Activated CD4-positive, alpha-beta T cell treated with anti-CD3 and anti-CD28 coated beads, Interleukin-2, amount 50 U/mL, for 16 hours (primary cell): ENCODE results near the gene ZNF853.
"Not testable (repeated sequence)": the region's sequence is repeated elsewhere in the genome, so short reads cannot be mapped to it uniquely, and the experiment has no call there.

Source experiments
- DNase-seq: peaks from one replicate; pipeline ENCODE4 v3.0.0-alpha.2; 2020

ZNF853 gene

GRCh38 chr7:6606866-6607583 is 8.4 kb upstream of the ZNF853 start:
- no peak for DNase-seq

DNA sequence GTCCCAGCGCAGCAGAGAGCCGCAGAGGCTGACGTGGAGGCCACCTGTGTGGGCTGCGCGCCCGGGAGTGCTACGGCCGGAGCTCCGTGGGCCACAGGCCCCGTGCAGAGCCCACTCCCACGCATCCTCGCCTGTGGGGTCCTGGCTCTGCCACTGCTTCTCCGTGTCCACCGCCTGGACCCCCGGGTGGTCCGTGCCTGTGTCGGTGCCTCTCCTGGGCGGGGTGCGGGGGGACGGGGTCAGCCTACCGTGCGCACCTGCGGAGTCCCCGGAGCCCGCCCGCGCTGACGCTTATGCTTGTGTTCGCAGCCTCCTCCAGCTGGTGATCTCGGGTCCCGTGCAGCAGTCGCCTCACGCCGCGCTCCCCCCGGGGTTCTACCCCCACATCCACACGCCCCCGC is 7.8 kb upstream of the ZNF853 start:
- no peak for DNase-seq

DNA sequence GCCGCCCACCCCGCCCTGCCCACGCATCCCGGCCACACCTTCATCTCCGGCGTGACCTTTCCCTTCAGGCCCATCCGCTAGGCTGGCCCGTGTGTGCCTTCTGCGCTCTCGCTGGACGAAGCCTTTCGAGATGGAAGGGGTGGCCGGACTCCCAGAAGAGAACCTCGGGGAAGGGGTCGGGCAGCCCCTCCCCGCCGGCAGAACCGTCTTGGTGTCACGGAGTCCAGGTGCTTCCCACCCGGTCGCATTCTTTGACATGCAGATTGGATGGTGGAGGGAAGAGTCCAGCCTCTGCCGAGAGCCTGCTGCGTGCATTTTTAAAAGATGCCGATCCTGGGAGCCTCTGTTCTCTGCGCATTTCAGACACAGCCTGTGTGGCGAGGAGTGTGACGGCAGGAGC is 7.3 kb upstream of the ZNF853 start:
- no peak for DNase-seq

DNA sequence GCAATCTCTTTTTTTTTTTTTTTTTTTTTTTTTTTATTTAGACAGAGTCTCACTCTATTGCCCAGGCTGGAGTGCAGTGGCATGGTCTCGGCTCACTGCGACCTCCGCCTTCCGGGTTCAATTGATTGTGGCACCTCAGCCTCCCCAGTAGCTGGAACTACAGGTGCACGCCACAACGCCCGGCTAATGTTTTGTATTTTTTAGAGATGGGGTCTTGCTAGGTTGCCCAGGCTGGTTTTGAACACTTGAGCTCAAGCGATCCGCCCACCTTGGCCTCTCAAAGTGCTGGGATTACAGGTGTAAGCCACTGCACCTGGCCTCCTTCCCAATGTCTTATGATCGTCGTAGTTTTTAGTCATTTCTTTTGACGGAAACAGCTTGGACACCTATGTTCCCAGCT is 6.6 kb upstream of the ZNF853 start:
- DNase-seq = no peak

DNA sequence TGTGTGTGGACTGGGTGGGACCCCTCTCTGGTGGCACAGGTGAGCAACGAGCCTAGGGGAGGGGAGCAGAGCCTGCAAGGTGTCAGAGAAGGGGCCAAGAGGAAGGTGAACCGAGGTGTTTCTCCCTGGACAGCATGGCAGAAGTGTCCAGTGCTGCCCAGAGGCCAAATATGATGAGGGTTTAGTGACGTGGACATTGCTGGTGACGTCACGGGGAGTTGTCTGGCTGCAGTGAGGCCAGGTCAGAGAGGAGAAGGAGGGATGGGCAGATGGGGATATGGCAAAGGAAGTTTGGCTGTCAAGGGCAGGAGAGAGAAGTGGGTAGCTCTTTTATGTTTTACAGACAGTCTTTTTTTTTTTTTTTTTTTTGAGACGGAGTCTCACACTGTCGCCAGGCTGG is 2.6 kb upstream of the ZNF853 start:
- no peak for DNase-seq

- no peak for DNase-seq
These were observed 1.7 kb upstream of the ZNF853 start for GRCh38 chr7:6613706-6614105.

- no peak for DNase-seq
These were observed 529 bp downstream of the ZNF853 start for GRCh38 chr7:6615723-6616555.

GRCh38 chr7:6616854-6617643 is 1.6 kb downstream of the ZNF853 start:
- DNase-seq = no peak

- DNase-seq = no peak
These were observed 3.2 kb downstream of the ZNF853 start for GRCh38 chr7:6618621-6619020.

DNA sequence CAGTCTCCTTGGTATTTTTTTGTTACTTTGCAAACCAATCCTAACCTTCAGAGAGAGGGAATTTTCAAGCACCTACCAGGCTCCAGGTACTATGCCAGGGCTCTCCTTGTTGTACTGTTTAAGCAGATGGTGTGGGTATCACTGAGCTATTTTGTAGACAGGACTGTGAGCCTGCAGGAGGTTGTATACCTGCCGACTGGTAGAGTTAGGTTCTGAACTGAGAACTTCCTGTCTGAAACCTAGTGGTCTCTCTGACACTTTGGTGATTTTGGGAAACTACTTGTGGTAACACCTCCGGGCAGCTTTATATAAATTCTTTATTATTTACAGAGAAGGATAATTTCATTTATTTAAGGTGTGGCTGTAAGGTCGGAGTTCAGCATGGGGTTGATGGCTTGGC is 4.6 kb downstream of the ZNF853 start:
- peak; percentile 6 for DNase-seq

GRCh38 chr7:6621195-6622133 is 6.1 kb downstream of the ZNF853 start:
- no peak for DNase-seq

DNA sequence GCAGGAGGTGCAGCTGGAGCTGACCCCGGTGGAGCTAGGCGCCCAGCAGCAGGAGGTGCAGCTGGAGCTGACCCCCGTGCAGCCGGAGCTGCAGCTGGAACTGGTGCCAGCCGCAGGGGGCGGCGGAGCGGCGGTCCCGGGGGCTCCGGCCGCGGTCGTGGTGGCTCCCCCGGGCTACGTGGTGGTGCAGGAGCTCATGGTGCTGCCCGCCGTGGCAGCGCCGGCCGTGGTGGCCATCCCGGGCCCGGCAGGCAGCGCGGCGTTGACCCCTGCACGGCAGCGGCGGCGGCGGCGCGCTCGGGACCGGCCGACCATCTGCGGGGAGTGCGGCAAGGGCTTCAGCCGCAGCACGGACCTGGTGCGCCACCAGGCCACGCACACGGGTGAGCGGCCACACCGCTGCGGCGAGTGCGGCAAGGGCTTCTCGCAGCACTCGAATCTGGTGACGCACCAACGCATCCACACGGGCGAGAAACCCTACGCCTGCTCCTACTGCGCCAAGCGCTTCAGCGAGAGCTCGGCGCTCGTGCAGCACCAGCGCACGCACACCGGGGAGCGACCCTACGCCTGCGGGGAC is 6.8 kb downstream of the ZNF853 start:
- no peak for DNase-seq

- DNase-seq = no peak
These were observed 8.3 kb downstream of the ZNF853 start for GRCh38 chr7:6623589-6624245.

GRCh38 chr7:6624246-6624611 is 8.8 kb downstream of the ZNF853 start:
- DNase-seq = no peak

DNA sequence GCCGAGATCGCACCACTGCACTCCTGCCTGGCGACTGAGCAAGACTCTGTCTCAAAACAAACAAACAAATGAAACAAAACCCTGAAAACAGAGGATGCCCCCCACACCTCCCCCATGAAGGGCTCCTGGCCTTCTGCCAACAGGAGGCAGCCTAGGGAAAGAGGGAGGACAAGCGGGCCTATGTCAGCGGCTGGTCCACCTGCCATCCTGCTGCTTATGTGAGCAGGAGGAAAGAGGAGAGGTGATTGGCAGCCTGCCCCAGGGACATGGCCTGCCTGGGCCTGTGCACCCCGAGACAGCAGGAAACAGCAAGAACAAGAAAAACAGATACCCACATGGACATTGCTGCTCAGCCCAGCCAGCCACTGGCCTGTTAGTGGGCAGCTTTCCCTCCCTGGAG is 12.6 kb downstream of the ZNF853 start:
- no peak for DNase-seq

- no peak for DNase-seq
These were observed 14.8 kb downstream of the ZNF853 start for GRCh38 chr7:6630007-6630849.

DNA sequence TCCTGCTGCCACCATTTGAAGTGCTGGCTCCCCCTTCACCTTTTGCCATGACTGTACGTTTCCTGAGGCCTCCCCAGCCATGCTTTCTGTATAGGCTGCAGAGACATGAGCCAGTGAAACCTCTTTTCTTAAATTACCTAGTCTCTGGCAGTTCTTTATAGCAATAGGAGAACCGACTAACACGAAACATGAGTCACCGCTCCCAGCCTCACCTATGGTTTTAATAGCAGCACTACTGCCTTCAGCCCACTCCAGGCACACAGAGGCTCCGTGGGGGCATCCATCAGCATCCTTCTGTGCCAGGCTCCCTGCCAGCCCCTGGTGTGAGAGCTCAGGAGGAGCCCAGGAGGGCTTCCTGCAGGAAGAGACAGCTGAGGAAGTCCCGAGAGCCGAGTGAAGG is 16.2 kb downstream of the ZNF853 start:
- no peak for DNase-seq

DNA sequence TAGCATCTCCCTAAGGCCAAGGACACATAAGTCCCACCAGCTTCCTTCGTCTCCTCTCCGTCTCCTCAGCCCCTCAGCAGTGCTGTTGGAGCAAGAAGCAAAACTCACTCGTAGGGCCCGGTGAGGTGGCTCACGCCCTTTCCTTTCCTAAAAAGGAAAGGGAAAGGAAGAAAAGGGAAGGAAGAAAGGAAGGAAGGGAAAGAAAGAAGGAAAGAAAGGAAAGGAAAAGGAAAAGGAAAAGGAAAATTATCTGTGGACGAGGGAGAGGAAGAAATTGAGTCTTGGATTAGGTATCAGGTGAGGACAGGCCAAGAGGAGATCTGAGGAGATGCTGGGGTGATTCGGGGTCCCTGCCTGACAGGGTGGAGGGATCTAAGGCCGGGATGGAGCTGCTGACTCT is 18.6 kb downstream of the ZNF853 start:
- no peak for DNase-seq

- DNase-seq = not testable (repeated sequence)
These were observed 19.6 kb downstream of the ZNF853 start for GRCh38 chr7:6634971-6635370.

- DNase-seq = peak; percentile 52
These were observed 21.5 kb downstream of the ZNF853 start, which contains the start of gene ZNF316 for GRCh38 chr7:6636741-6637543. TSS of gene ZNF316 (plus strand) at chr7:6637318. CDS start at chr7:6642410, 5,092 bp downstream.
